ENCODE measurements around the gene WDR48.

WDR48 gene

DNA sequence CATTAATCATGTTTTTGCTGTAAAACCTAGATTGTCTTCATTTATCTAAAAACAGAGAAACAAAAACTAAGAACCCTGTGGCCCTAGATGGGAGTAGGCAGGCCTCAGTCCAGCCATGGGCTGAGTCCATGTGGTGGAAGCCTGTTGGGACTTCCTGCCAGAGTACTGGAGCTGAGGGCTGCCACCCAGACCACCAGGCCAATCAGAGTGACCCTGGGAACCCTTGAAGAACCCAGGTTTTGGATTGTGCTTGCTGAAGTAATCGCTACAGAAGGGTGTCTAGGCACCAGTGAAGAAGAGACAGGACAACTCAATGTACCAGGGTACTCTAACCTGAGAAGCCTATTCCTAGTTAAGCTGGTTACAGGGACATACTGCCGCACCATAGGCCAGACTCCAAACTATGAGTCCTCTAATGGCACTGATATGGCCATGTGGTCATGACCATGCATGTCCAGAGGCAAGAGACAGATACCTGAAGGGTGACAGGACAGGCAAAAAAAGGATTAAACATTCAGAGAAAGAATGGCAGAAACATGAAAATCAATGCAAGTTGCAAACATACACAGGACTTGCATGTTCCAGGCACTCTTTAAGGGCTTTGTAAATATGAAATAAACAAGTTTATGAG, 88.6 kb downstream of the WDR48 start:
- no peak for DNase-seq (ENCODE audit: low spot score)

DNA sequence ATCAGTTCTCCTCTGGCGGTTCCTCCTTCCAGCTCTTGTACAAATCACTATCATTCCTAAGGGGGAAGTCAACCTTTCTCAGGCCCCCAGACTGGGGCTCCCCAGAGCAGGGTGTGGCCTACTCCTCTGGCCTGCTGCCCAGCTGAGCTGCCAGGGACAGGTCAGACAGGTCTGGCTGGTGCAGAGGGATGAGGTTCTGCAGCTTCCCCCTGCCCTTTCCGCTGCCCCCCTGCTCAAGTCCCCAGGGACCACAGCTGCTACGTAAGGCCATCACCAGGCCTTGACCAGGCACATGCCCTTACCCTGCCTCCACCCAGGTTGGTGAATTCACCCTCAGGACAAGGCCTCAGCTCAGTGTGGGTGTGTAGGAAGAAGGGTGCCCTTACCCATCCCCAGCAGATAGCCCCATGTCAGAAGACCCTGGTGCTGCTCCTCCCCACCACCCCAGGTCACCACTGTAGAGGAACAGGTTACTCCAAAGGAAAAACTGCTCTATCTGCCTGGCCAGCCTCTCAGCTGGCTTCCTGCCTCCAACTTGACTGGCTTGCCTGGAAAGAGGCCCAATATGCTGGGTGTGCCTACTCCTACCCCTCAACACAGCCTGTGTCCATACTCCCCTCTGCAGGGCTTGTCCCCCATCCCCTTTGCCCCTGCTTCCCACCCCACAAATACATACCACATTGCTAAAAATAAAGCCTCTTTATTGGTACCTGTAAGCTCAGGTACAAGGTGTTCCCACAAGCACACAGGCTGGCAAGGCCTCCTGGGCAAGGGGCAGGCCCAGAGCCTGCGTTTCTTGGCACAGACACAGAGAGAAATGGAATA, 89.6 kb downstream of the WDR48 start:
- DNase-seq (ENCODE audit: low spot score), result no peak

- DNase-seq (ENCODE audit: low spot score), result no peak
Measured at GRCh38 chr3:39142067-39142466, 90.3 kb downstream of the WDR48 start.

- DNase-seq (ENCODE audit: low spot score), result no peak
Measured at GRCh38 chr3:39143051-39143885, 91.5 kb downstream of the WDR48 start.

DNA sequence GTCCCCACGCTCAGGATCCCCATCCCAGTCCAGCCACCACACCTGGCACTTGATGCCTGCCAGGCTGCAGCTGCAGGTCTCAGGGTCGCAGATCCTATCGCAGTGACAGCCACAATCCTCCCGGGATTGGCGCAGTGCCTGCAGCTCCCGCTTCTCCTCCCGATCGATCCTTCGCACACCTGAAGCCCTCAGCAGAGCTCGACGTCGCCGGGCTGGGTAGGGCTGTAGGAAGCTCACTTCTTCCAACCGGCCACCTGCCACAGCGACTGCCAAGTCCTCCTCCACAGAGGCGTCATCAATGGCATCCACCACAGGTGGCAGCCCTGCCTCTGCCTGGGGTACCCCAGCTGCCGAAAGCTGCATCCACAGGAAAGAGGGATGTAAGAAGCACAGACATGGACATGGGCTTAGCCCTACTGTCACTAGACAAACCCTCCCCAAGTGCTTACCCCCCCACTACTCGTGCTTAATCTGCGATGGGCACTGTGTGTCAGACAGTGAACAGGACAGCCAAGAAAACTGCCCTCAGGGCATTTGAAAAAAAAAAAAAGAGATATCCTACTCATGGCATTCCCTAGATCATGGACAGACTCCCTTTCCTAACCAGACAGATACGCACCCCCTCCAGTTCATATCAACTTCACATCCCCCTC, 92.4 kb downstream of the WDR48 start:
- no peak for DNase-seq (ENCODE audit: low spot score)

DNA sequence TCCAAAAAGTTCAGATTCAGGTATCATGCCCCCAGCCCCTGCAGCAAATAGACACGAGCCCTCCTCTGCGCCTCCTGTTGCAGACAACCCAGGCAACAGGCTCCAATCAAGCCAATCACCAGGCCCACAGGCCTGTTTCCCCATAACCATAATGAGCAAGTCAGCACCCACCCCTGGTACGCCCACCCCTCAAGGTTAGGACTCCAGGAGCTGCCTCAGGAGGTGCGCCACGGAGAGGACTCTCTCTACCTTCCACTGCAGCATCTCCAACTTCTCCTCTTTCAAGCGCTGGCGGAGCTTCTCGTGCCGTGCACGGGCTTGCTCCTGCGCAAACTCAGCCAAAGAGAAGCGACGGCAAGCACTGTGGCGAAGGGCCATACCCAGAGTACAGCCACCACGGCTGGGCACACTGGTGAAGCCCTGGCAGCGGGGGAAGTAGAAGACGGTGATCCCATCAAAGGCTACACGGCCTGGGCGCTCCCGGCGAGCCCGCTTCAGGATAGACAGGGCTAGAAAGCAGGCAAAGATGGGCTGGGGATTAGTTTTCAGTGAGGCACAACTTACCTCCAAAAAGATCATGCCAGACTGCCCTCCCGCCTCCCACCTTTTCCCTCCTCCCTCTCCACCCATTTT, 93.0 kb downstream of the WDR48 start:
- no peak for DNase-seq (ENCODE audit: low spot score)

DNA sequence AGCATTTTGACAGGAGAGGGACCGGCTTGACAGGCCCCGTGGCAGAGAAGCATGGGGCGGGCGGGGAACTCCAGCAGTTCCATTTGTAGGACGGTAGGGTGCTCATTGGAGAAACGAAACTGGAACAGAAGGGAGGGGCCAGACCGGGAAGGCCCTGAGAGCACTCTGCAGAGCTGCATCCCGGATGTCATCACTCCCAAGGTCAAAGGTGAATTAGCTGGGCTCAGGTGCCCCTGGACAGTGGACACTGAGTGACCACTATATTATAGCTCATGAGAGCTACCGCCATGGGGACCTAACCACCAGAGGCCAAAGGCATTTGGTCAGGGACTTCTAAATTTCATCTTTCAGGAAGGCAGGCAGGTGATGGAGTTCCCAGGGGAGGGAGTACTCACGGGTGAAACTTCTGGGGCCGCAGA, 94.3 kb downstream of the WDR48 start:
- DNase-seq (ENCODE audit: low spot score), result no peak

All from germinal center (tissue), 1 donor.